HUES64 (cell line): Measurements from ENCODE around the gene KCNQ1.

Experiments
- H3K27ac ChIP-seq: 2 replicates; pipeline ENCODE4 v1.7.0; 2013; ENCODE audit warnings: low read depth, low read length, inconsistent platforms
- H3K27me3 ChIP-seq: 2 replicates; pipeline ENCODE4 v1.6.1; 2013; ENCODE audit warnings: mild to moderate bottlenecking, low read length; ENCODE audit not compliant: insufficient read depth
- H3K36me3 ChIP-seq: 2 replicates; pipeline ENCODE4 v1.6.1; 2013; ENCODE audit warnings: mild to moderate bottlenecking, low read length; ENCODE audit not compliant: insufficient read depth
- H3K4me1 ChIP-seq: 2 replicates; pipeline ENCODE4 v1.6.1; 2013; ENCODE audit warnings: mild to moderate bottlenecking, low read length, moderate library complexity; ENCODE audit not compliant: insufficient read depth
- H3K4me3 ChIP-seq: 2 replicates; pipeline ENCODE4 v1.5.1; 2013; ENCODE audit warnings: mild to moderate bottlenecking, low read length, moderate library complexity
- H3K9ac ChIP-seq: 2 replicates; pipeline ENCODE4 v1.6.1; 2013; ENCODE audit warnings: mild to moderate bottlenecking, low read depth, low read length
- H3K9me3 ChIP-seq: 2 replicates; pipeline ENCODE4 v1.6.1; 2013; ENCODE audit warnings: low read depth, low read length; ENCODE audit not compliant: insufficient read depth
- WGBS: fragments of 150-250, 120-280 bp; methylation state at CpG from one replicate; pipeline ENCODE4 v1.1.7; 2013; ENCODE audit warnings: missing lambda C conversion rate; 5-methylcytosine and 5-hydroxymethylcytosine counted together

KCNQ1 gene

DNA sequence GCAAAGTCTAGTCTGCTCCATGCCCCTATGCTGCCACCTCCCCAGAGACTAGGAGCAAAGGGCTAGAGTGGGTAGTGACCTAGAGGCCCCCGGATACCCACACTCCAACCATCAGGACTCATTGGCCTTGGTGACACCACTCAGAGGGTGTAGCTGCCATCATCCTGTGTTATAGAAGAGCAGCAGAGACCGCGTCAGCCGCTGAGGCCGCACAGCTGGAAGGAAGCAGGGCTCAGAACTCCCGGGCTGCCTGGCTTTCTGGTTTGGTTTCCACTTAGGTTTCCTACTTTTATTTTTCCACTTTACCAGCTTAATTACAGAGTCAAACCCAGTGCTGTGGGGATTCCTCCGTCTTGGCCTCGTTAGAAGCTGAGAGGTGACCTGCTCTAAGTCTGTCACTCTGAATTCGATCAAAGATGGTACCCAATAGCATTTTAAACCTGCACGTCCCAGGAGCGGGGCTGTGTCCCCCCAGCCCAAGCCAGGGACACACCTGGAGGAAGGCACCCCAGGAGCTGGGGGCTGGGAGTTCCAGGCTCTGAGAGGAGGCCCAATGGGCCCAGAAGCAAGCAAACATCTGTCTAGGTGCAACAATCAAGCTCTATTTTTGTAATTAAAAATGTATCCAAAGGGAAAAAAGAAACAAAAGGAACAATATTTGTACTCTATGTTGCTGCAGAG is 442.8 kb downstream of the KCNQ1 start:
- no peaks in the 10 kb centered on the region for H3K9me3 ChIP-seq
- WGBS = 75% methylated on average over 11 of the region's 11 CpGs
- peaks cover 25% of the 10 kb centered on the region for H3K4me1 ChIP-seq
- H3K27ac ChIP-seq = no peak overlapping the region
- H3K9ac ChIP-seq = no peak overlapping the region
- H3K27me3 ChIP-seq = peaks cover 52% of the 10 kb centered on the region
- H3K4me3 ChIP-seq = no peak overlapping the region
- H3K36me3 ChIP-seq = no peaks in the 10 kb centered on the region

DNA sequence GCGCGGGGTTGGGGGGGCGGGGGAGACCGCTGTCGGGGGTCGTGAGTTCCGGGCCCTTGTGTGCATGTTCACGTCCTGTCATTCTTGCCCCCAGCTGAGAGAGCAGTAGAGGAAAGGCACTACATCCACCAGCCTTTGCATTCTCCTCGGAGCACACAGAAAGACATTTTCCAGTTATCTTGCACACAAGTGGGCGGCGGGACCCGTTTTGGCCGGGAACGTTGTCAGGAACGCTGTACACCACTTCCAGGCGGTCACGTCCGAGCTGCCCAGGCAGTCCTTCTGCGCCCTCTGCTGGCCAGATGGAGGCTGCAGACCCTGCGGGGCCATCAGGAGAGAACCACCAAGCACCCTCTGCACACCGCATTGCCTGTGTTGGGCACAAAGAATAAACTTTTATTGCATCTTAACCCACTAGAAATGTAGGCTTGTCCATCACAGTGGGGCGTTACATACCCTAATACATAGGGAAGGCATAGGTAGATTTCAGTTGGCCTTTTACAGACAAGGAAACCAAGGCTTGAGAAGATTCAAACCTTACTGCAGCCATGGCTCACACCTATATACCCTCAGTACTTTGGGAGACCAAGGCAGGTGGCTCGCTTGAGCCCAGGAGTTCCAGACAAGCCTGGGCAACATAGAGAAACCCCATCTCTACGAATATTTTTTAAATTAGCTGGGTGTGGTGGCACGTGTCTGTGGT is 443.6 kb downstream of the KCNQ1 start:
- Histone ChIP-seq H3K4me1 (peaks cover 24% of the 10 kb centered on the region), H3K27me3 (peaks cover 44% of the 10 kb centered on the region), H3K36me3 (no peaks in the 10 kb centered on the region), H3K9me3 (no peaks in the 10 kb centered on the region), H3K9ac (no peak overlapping the region), H3K4me3 (no peak overlapping the region), H3K27ac (no peak overlapping the region)
- WGBS = 33% methylated on average over 25 of the region's 25 CpGs

- peaks cover 32% of the 10 kb centered on the region for H3K27me3 ChIP-seq
- no peaks in the 10 kb centered on the region for H3K36me3 ChIP-seq
- peaks cover 22% of the 10 kb centered on the region for H3K4me1 ChIP-seq
- WGBS = 86% methylated on average over 16 of the region's 16 CpGs
- H3K9ac ChIP-seq = no peak overlapping the region
- H3K9me3 ChIP-seq = no peaks in the 10 kb centered on the region
- no peak overlapping the region for H3K27ac ChIP-seq
- H3K4me3 ChIP-seq = no peak overlapping the region
Measured at GRCh38 chr11:2889362-2890273, 444.8 kb downstream of the KCNQ1 start.

GRCh38 chr11:2890466-2891294 is 445.9 kb downstream of the KCNQ1 start:
- H3K4me1 ChIP-seq = peaks cover 22% of the 10 kb centered on the region
- H3K4me3 ChIP-seq = no peak overlapping the region
- H3K36me3 ChIP-seq = no peaks in the 10 kb centered on the region
- H3K27me3 ChIP-seq = peaks cover 25% of the 10 kb centered on the region
- 68% methylated on average over 28 of the region's 28 CpGs for WGBS
- no peak overlapping the region for H3K9ac ChIP-seq
- H3K27ac ChIP-seq = no peak overlapping the region
- no peaks in the 10 kb centered on the region for H3K9me3 ChIP-seq

GRCh38 chr11:2891326-2892214 is 446.8 kb downstream of the KCNQ1 start:
- Histone ChIP-seq H3K36me3 (no peaks in the 10 kb centered on the region), H3K27me3 (peaks cover 20% of the 10 kb centered on the region), H3K4me1 (peaks cover 19% of the 10 kb centered on the region), H3K9me3 (no peaks in the 10 kb centered on the region), H3K4me3 (no peak overlapping the region), H3K27ac (no peak overlapping the region), H3K9ac (peak overlapping the region; percentile 74)
- 56% methylated on average over 16 of the region's 17 CpGs for WGBS

DNA sequence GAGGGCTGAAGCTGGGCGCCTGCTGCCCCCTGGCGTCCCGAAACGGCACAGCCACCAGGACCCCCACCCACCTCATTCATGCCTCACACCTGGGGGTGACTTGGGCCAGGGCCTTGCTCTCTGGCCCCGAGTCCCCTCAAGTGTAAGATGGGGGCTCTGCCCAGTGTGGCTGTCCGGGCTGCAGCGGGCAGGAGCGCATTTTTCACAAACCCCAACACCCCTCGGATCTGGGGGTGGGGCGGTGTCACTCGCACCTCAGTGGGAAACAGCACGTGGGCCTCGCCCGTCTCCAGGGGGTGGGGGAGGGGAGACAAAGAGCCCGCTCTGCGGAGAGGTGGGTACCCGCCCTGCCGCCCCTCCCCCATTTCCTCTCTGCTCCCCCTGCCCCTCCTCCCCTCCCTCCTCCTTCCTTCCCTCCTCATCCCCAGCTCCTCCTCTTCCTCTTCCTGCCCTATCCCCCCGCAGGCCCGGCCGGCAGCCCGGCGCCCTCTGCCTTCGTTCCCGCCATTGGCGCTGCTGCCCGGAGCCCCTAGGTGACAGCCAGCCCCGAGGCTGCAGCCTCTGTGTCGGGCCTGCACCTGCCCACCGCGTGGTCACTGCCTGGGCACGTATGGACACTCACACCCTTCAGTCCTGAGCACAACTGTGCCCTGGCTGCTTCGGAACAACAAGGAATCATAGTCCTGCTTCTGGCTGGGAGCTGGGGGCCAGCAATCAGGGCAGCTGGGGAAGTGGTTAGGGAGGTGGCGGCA is 447.6 kb downstream of the KCNQ1 start:
- peak overlapping the region; percentile 53 for H3K4me3 ChIP-seq
- peak overlapping the region; percentile 77 for H3K9ac ChIP-seq
- peak overlapping the region; percentile 79 for H3K27ac ChIP-seq
- 5% methylated on average over 28 of the region's 34 CpGs for WGBS
- no peaks in the 10 kb centered on the region for H3K36me3 ChIP-seq
- H3K9me3 ChIP-seq = no peaks in the 10 kb centered on the region
- peaks cover 12% of the 10 kb centered on the region for H3K27me3 ChIP-seq
- peaks cover 15% of the 10 kb centered on the region for H3K4me1 ChIP-seq

DNA sequence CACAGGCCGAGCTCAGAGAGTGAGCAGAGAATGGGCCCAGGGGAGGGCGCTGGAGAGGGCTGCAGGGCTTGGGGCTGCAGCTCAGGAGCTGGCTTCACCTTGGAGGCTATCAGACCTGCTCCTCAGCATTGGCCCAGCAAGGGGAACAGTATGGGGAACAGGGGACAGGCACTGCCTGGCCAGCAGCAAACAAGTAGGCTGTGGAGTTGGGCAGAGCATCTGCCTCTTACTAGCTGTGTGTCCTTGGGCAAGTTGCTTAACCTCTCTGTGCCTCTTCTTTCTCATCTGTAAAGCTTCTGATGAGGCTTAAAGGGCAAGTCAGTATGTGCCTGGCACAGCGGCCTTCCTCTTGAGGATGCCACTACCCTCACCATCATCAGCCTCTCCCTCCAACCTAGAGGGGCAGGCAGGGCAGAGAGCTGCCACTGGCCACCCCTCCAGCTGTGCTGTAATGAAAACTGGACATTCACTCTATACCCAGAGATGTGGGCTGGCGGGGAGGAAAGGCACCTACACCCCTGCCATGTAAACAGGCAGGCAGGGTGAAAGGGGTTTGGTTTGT is 448.2 kb downstream of the KCNQ1 start:
- H3K27ac ChIP-seq = peak overlapping the region; percentile 66
- H3K4me3 ChIP-seq = peak overlapping the region; percentile 53
- no peaks in the 10 kb centered on the region for H3K9me3 ChIP-seq
- peak overlapping the region; percentile 77 for H3K9ac ChIP-seq
- H3K27me3 ChIP-seq = peaks cover 5% of the 10 kb centered on the region
- 42% methylated on average over 3 of the region's 4 CpGs for WGBS
- H3K4me1 ChIP-seq = peaks cover 12% of the 10 kb centered on the region; the same call in 1 of the 2 replicates
- H3K36me3 ChIP-seq = no peaks in the 10 kb centered on the region

- Histone ChIP-seq H3K4me3 (no peak overlapping the region), H3K27me3 (no peaks in the 10 kb centered on the region; the same call in 1 of the 2 replicates), H3K36me3 (no peaks in the 10 kb centered on the region), H3K9me3 (no peaks in the 10 kb centered on the region), H3K9ac (no peak overlapping the region), H3K27ac (no peak overlapping the region), H3K4me1 (peaks cover 12% of the 10 kb centered on the region; the same call in 1 of the 2 replicates)
- WGBS = 91% methylated on average over 4 of the region's 4 CpGs
Measured at GRCh38 chr11:2893935-2894334, 449.1 kb downstream of the KCNQ1 start.

DNA sequence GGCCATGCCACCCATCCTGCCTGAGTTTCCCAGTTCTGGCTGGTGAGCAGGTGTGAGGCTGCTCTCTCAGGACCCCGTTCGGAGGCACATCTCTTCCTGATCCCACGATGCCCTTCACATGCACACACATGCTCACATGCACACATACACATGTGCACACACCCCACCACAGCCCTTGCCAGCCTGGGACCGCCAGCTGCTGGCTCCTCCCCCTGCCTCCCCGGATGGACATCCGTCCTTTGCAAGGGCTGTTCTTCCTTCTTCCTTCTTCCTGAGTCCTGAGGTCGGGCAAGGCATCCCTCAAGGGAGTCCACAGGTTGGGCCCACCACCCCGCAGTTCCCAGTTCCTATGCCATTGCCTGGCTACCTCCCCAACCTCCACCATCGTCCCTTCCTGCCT is 451.2 kb downstream of the KCNQ1 start:
- Histone ChIP-seq H3K27me3 (peaks cover 3% of the 10 kb centered on the region; the same call in 1 of the 2 replicates), H3K27ac (no peak overlapping the region), H3K4me3 (no peak overlapping the region), H3K4me1 (peaks cover 12% of the 10 kb centered on the region; the same call in 1 of the 2 replicates), H3K9me3 (no peaks in the 10 kb centered on the region), H3K9ac (no peak overlapping the region), H3K36me3 (no peaks in the 10 kb centered on the region)
- 86% methylated on average over 9 of the region's 9 CpGs for WGBS
